ENCODE measurements around the gene CREB3L4. TPM values are rescaled to one million over a fixed set of nuclear protein-coding genes. Genes with fewer than 3 reads are reported as not detected.
A peak's percentile ranks its signal among the peaks of the same experiment; 100 is the strongest.
"Not testable (repeated sequence)": the region's sequence is repeated elsewhere in the genome, so short reads cannot be mapped to it uniquely, and the experiment has no call there.

Gene CREB3L4
- polyA plus RNA-seq, 1 donor, result 11.1 TPM

DNA sequence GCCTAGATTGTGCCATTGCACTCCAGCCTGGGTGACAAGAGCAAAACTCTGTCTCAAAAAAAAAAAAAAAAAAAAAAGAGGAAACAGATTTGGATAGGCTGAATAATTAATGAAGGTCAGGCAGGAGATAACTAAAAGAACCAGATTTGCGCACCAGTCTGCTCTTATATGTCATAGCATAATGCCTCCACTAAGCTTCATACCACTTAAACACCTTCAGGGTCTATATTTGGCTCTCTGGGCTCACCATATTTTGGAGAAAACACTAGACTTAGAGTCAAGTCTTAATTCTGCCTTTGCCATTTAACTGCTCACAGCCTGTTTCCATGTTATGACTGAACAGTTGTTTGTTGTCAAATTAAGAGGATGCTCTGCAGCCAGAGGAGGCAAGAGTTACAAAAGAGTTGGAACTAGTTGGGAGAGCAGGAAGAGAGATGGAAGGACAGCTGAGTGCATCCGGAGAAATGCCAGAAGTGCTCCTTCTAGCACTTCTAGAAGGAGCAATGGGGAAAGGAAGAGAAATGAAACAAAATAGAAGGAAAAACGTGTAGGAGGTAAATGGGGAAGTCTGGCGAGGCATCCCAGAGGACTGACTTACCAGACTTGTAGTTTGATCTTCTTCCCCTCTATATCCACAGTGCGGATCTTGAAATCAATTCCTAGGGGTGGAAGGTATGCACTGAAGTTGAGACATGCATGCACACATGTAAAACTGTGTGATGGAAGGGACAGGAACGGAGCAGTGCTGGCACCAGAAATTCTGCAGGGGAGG lies 16.6 kb downstream of the CREB3L4 start:
- DNase-seq (ENCODE audit: low read depth), result no peak

- no peak for DNase-seq (ENCODE audit: low read depth)
These were observed 17.7 kb downstream of the CREB3L4 start for GRCh38 chr1:153985341-153985912.

GRCh38 chr1:153985941-153986761 lies 18.4 kb downstream of the CREB3L4 start, which contains the start of gene RAB13:
RAB13 (minus strand) TSS chr1:153986339; CDS start chr1:153986236, 103 bp downstream.
- no peak for DNase-seq (ENCODE audit: low read depth)

- no peak for DNase-seq (ENCODE audit: low read depth)
These were observed 19.9 kb downstream of the CREB3L4 start for GRCh38 chr1:153987621-153988020.

DNA sequence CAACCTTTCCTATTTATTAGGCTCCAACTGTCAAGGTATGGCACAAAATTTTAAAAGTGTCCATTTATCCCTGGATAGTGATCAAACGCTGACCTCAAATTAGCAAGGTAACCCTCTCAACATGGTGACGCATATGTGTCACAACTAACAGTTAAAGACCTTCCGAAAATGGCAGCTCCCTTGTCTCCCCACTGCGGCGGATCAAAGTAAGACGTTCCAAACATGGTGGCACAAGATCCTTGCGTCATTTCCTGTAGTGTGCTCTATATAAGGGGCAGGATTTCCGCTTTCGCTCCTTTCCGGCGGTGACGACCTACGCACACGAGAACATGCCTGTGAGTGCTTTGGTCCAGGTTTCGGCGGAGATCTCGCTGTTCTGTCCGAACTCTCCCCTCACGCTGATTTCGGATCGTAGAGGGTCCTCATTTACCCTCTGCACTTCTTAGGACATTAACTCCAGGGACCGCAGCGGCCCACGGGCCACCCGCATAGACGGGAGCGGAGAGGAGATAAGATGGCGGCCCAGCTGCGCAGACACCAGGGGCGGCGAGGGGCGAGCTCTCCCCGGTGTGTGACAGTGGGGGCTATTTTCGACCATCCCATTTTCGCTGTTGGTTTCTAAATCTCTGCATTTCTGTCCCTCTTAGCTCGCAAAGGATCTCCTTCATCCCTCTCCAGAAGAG lies 22.9 kb downstream of the CREB3L4 start, which contains the start of gene RPS27:
Gene RPS27, plus strand, starts transcription at position 295 of the 683 bp plus-strand sequence. Its CDS starts 35 bp downstream, at position 330.
- peak; percentile 99 for DNase-seq (ENCODE audit: low read depth)

- no peak for DNase-seq (ENCODE audit: low read depth)
These were observed 23.5 kb downstream of the CREB3L4 start for GRCh38 chr1:153991151-153991630.

- no peak for DNase-seq (ENCODE audit: low read depth)
These were observed 24.1 kb downstream of the CREB3L4 start for GRCh38 chr1:153991806-153992205.

DNA sequence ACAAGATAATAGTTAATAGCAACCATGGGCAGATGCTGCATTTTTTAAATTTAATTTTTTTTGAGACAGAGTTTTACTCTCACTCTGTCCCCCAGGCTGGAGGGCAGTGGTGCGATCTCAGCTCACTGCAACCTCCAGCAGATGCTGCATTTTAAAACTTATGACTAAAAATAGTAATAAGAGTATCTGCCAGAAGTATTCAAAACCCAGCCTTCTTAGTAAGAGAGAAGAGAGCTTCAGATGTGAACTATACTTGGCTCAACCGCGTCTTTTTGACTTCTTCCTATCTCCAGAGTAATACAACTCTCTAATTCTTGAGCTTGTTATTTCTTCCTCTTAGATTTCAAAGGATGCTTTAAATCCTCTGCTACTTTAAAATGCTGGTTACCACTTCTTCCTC lies 27.5 kb downstream of the CREB3L4 start:
- DNase-seq (ENCODE audit: low read depth), result no peak

DNA sequence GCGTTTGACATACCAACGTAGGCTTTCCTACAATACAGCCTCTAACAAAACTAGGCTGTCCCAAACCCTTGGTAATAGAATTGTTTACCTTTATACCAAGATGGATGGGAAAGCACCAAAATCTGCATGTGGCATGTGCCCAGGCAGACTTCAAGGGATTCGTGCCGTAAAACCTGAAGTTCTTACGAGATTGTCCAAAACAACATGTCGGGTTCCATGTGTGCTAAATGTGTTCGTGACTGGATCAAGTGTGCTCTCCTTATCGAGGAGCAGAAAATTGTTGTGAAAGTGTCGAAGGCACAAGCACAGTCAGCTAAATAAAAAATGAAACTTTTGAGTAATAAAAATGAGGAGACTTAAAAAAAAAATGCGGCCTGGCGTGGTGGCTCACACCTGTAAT lies 27.9 kb downstream of the CREB3L4 start:
- DNase-seq (ENCODE audit: low read depth), result no peak

DNA sequence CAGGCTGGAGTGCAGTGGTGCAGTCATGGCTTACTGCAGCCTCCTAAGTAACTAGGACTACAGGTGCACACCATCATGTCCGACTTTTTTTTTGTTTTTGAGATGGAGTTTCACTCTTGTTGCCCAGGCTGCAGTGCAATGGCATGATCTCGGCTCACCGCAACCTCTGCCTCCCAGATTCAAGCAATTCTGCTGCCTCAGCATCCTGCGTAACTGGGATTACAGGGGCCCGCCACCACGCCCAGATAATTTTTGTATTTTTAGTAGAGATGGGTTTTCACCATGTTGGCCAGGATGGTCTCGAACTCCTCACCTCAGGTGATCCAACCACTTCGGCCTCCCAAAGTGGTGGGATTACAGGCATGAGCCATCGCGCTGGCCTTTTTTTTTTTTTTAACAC lies 29.2 kb downstream of the CREB3L4 start:
- DNase-seq (ENCODE audit: low read depth), result not testable (repeated sequence)

DNA sequence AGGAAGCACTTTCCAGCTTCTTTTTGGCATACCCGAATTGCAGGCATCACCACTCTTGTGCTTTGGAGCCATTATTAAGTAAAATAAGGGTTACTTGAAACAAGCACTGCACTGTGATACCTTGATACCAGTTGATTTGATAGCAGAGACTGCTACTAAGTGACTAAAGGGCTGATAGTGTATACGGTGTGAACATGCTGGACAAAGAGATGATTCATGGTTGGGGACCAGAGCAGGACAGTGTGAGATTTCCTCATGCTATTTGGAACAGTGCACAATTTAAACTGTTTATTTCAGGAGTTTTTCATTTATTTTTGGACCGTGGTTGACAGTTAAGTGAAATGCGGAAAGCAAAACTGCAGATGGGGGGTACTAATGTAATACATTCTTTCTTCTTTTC lies 32.7 kb downstream of the CREB3L4 start:
- no peak for DNase-seq (ENCODE audit: low read depth)

DNA sequence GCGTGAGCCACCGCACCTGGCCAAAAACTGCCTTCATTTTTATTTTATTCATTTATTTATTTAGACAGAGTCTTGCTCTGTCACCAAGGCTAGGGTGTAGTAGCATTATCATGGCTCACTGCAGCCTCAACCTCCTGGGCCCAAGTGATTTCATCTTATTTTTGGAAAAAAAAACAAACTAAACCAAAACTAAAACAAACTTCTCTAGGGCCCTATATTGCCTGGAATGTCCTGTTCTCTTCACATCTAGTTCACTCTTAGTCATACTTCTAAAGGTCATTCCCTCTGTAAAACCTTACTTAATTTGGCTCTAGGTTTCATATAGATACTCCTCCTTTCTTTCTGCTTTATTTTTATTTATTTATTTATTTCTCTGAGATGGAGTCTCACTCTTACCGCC lies 38.4 kb downstream of the CREB3L4 start:
- DNase-seq (ENCODE audit: low read depth), result no peak

GRCh38 chr1:154012129-154012528 lies 44.4 kb downstream of the CREB3L4 start:
- DNase-seq (ENCODE audit: low read depth), result no peak

DNA sequence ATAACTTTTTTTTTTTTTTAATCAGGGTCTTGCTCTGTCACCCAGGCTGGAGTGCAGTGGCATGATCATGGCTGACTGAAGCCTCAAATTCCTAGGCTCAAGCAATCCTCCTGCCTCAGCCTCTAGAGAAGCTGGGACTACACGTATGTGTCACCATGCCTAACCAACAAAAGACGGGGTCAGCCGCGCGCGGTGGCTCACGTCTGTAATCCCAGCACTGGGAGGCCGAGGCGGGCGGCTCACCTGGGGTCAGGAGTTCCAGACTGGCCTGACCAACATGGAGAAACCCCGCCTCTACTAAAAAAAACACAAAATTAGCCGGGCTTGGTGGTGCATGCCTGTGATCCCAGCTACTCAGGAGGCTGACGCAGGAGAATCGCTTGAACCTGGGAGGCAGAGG lies 44.8 kb downstream of the CREB3L4 start:
- not testable (repeated sequence) for DNase-seq (ENCODE audit: low read depth)

- no peak for DNase-seq (ENCODE audit: low read depth)
These were observed 46.6 kb downstream of the CREB3L4 start for GRCh38 chr1:154014154-154014907.

DNA sequence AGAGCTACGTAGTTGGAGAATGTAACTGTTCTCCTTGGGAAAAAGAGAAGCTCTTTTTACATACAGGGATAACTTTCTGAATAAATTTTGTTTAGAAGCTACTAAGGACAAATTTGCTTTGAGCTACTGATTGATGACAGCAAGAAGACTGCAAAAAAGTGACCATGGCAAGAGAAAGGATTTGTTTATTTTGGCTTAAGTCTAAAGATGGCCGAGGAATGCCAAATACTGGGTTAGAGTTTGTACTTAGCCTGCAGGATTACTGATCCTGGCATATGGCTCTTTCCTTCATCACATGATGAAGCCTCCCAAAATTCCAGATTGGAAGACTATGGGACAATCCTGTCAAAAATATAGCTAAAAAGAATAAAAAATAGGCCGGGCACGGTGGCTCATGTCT lies 51.6 kb downstream of the CREB3L4 start:
- DNase-seq (ENCODE audit: low read depth), result no peak

- DNase-seq (ENCODE audit: low read depth), result no peak
These were observed 52.2 kb downstream of the CREB3L4 start for GRCh38 chr1:154019940-154020339.
